Astrocyte (in vitro differentiated cells and primary cell): Measurements from ENCODE around the gene EPHA6. TPM values are rescaled to one million over a fixed set of nuclear protein-coding genes. Genes with fewer than 3 reads are reported as not detected.

Experiments used
- DNase-seq: peaks from one replicate; pipeline ENCODE4 v3.0.0-alpha.2; 2010; ENCODE audit warnings: low read depth
- FAIRE-seq: peaks from 2 replicates; lab custom pipeline; 2011; peaks lifted over from hg19 to GRCh38; lab: Jason Lieb, UNC
- H2AFZ ChIP-seq: 2 replicates; pipeline ENCODE4 v1.6.0; 2012; ENCODE audit warnings: low read depth, low read length, inconsistent platforms
- H3K27ac ChIP-seq: 2 replicates; pipeline ENCODE4 v1.5.1; 2011; ENCODE audit warnings: low read depth, low read length, inconsistent platforms
- H3K27me3 ChIP-seq: 2 replicates; pipeline ENCODE4 v1.6.0; 2011; ENCODE audit warnings: low read length, inconsistent platforms; ENCODE audit not compliant: insufficient read depth
- H3K36me3 ChIP-seq: 2 replicates; pipeline ENCODE4 v1.5.1; 2011; ENCODE audit warnings: low read length, inconsistent platforms; ENCODE audit not compliant: insufficient read depth
- H3K4me1 ChIP-seq: 2 replicates; pipeline ENCODE4 v1.5.1; 2011; ENCODE audit warnings: low read length, inconsistent platforms; ENCODE audit not compliant: insufficient read depth
- H3K4me2 ChIP-seq: 2 replicates; pipeline ENCODE4 v1.6.0; 2012; ENCODE audit warnings: low read length, inconsistent platforms
- H3K4me3 ChIP-seq: 2 replicates; pipeline ENCODE4 v1.5.1; 2011; ENCODE audit warnings: low read depth, mild to moderate bottlenecking, low read length, inconsistent platforms; ENCODE audit not compliant: insufficient read depth
- H3K79me2 ChIP-seq: 2 replicates; pipeline ENCODE4 v1.6.0; 2012; ENCODE audit warnings: mild to moderate bottlenecking, low read length, inconsistent platforms; ENCODE audit not compliant: insufficient read depth
- H3K9ac ChIP-seq: 2 replicates; pipeline ENCODE4 v1.6.0; 2012; ENCODE audit warnings: mild to moderate bottlenecking, low read length, inconsistent platforms
- H3K9me3 ChIP-seq: 2 replicates; pipeline ENCODE4 v1.5.1; 2012; ENCODE audit warnings: low read depth, mild to moderate bottlenecking, low read length, inconsistent platforms; ENCODE audit not compliant: insufficient read depth
- H4K20me1 ChIP-seq: 2 replicates; pipeline ENCODE4 v1.6.0; 2012; ENCODE audit warnings: low read length, inconsistent platforms; ENCODE audit not compliant: insufficient read depth
- H3K27ac Mint-ChIP-seq: one replicate; pipeline ENCODE4 v1.8.0; 2021; ENCODE audit warnings: mild to moderate bottlenecking, mixed read lengths; ENCODE audit not compliant: unreplicated experiment
- H3K27me3 Mint-ChIP-seq: one replicate; pipeline ENCODE4 v1.8.0; 2021; ENCODE audit warnings: low read depth, mixed read lengths; ENCODE audit not compliant: unreplicated experiment
- H3K36me3 Mint-ChIP-seq: one replicate; pipeline ENCODE4 v1.8.0; 2021; ENCODE audit warnings: low read depth, mixed read lengths; ENCODE audit not compliant: unreplicated experiment
- H3K4me1 Mint-ChIP-seq: one replicate; pipeline ENCODE4 v1.8.0; 2021; ENCODE audit warnings: low read depth, mixed read lengths; ENCODE audit not compliant: unreplicated experiment
- H3K4me3 Mint-ChIP-seq: one replicate; pipeline ENCODE4 v1.8.0; 2021; ENCODE audit warnings: mild to moderate bottlenecking, moderate library complexity, mixed read lengths; ENCODE audit not compliant: unreplicated experiment
- H3K9me3 Mint-ChIP-seq: one replicate; pipeline ENCODE4 v1.8.0; 2021; ENCODE audit warnings: mild to moderate bottlenecking, mixed read lengths; ENCODE audit not compliant: unreplicated experiment
- EZH2 ChIP-seq: IDR thresholded peaks from 2 replicates; pipeline ENCODE4 v1.6.1; 2012; ENCODE audit warnings: mild to moderate bottlenecking, low read length, inconsistent platforms; ENCODE audit not compliant: insufficient read depth
- total RNA-seq: library from RNA; stranded (reverse); gene quantifications from 2 replicates; pipeline ENCODE4 v1.2.1, GENCODE V29; 2021
- TF ChIP-seq, protein P1 (sequence below): IDR thresholded peaks from 2 replicates; pipeline ENCODE4 v1.5.1; 2011; ENCODE audit warnings: low read depth, mild to moderate bottlenecking, inconsistent platforms, low read length, moderate library complexity; ENCODE audit not compliant: insufficient read depth

Gene EPHA6
- total RNA-seq, 1 donor from 2014 or later, result 1.7 TPM

DNA sequence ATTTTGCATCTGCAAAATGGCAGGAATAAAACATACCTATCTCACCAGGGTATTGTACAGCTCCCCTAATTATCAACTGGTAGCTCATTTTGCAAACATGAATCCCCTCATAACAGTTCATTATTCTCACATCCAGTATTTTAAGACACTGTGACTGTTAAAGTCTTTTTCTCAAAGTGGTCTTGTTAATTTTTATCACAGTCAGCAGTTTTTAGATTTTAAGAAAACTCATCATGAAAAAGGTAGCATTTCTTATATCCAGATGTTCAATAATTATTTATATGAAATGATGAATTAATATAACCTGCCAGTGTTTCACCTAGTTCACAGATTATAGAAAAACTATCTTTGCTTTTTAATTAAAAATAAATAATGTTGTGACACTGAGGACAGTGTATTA is 595.2 kb downstream of the EPHA6 start:
- Mint-ChIP-seq H3K36me3 (no peaks in the 10 kb centered on the region), H3K27ac (no peak overlapping the region), H3K9me3 (no peaks in the 10 kb centered on the region), H3K4me3 (no peak overlapping the region), H3K4me1 (no peaks in the 10 kb centered on the region), H3K27me3 (no peaks in the 10 kb centered on the region)
- no peak overlapping the region for H3K4me3 ChIP-seq
- H3K4me2 ChIP-seq, result no peak overlapping the region
- H3K9me3 ChIP-seq, result no peaks in the 10 kb centered on the region
- DNase-seq (no peak), FAIRE-seq (no peak)
- no peaks in the 10 kb centered on the region for H3K36me3 ChIP-seq
- TF ChIP-seq EZH2, result no peak
- TF ChIP-seq, protein P1, sequence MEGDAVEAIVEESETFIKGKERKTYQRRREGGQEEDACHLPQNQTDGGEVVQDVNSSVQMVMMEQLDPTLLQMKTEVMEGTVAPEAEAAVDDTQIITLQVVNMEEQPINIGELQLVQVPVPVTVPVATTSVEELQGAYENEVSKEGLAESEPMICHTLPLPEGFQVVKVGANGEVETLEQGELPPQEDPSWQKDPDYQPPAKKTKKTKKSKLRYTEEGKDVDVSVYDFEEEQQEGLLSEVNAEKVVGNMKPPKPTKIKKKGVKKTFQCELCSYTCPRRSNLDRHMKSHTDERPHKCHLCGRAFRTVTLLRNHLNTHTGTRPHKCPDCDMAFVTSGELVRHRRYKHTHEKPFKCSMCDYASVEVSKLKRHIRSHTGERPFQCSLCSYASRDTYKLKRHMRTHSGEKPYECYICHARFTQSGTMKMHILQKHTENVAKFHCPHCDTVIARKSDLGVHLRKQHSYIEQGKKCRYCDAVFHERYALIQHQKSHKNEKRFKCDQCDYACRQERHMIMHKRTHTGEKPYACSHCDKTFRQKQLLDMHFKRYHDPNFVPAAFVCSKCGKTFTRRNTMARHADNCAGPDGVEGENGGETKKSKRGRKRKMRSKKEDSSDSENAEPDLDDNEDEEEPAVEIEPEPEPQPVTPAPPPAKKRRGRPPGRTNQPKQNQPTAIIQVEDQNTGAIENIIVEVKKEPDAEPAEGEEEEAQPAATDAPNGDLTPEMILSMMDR, result no peak
- H3K27me3 ChIP-seq, result no peaks in the 10 kb centered on the region
- H3K79me2 ChIP-seq, result no peaks in the 10 kb centered on the region
- H3K4me1 ChIP-seq, result no peaks in the 10 kb centered on the region
- no peak overlapping the region for H3K27ac ChIP-seq
- H2AFZ ChIP-seq, result no peak overlapping the region
- no peak overlapping the region for H3K9ac ChIP-seq
- H4K20me1 ChIP-seq, result no peaks in the 10 kb centered on the region

DNA sequence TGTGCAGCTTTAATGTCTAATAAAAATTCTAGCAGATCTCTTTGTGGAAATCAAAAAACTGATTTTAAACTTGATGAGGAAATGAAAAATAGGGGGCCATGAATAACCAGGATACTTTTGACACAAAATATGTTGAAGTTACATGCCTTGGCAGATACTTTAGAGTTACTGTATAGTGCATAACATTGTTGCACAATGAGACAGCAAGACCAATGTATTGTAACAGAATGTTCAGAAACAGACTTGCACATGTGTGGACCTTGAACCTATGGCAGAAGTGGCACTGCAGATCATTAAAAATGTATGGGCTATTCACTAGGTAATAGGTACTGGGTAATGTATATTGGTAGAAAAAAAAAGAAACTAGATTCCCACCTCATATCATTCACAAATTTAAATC is 607.2 kb downstream of the EPHA6 start:
- H3K27ac Mint-ChIP-seq, result no peak overlapping the region
- no peak overlapping the region for H3K27ac ChIP-seq
- H3K9me3 ChIP-seq, result peaks cover 3% of the 10 kb centered on the region
- H3K79me2 ChIP-seq, result no peaks in the 10 kb centered on the region
- no peaks in the 10 kb centered on the region for H4K20me1 ChIP-seq
- TF ChIP-seq, protein P1, result no peak
- TF ChIP-seq EZH2, result no peak
- no peak overlapping the region for H3K4me3 ChIP-seq
- no peaks in the 10 kb centered on the region for H3K36me3 ChIP-seq
- H3K4me1 Mint-ChIP-seq, result no peaks in the 10 kb centered on the region
- DNase-seq (no peak), FAIRE-seq (no peak)
- H3K4me2 ChIP-seq, result no peak overlapping the region
- H3K27me3 Mint-ChIP-seq, result no peaks in the 10 kb centered on the region
- peaks cover 6% of the 10 kb centered on the region for H3K9me3 Mint-ChIP-seq
- no peak overlapping the region for H3K9ac ChIP-seq
- H3K36me3 Mint-ChIP-seq, result no peaks in the 10 kb centered on the region
- no peaks in the 10 kb centered on the region for H3K4me1 ChIP-seq
- no peak overlapping the region for H3K4me3 Mint-ChIP-seq
- H3K27me3 ChIP-seq, result no peaks in the 10 kb centered on the region
- H2AFZ ChIP-seq, result no peak overlapping the region

DNA sequence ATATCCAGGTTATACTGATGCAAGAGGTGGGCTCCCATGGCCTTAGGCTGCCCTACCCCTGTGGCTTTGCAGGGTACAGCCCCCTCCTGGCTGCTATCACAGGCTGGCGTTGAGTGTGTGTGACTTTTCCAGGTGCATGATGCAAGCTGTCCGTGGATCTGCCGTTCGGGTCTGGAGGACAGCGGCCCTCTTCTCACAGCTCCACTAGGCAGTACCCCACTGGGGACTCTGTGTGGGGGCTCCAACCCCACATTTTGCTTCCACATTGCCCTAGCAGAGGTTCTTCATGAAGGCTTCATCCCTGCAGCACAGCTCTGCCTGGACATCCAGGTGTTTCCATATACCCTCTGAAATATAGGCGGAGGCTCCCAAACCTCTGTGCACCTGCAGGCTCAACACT is 610.6 kb downstream of the EPHA6 start:
- H2AFZ ChIP-seq, result no peak overlapping the region
- Mint-ChIP-seq H3K9me3 (peaks cover 6% of the 10 kb centered on the region), H3K36me3 (no peaks in the 10 kb centered on the region), H3K27me3 (no peaks in the 10 kb centered on the region), H3K4me3 (no peak overlapping the region), H3K4me1 (no peaks in the 10 kb centered on the region), H3K27ac (no peak overlapping the region)
- no peak overlapping the region for H3K4me2 ChIP-seq
- no peaks in the 10 kb centered on the region for H3K4me1 ChIP-seq
- no peaks in the 10 kb centered on the region for H3K27me3 ChIP-seq
- no peaks in the 10 kb centered on the region for H3K36me3 ChIP-seq
- H3K4me3 ChIP-seq, result no peak overlapping the region
- H3K79me2 ChIP-seq, result no peaks in the 10 kb centered on the region
- DNase-seq (no peak), FAIRE-seq (no peak)
- no peak overlapping the region for H3K27ac ChIP-seq
- no peak overlapping the region for H3K9ac ChIP-seq
- peaks cover 3% of the 10 kb centered on the region for H3K9me3 ChIP-seq
- no peaks in the 10 kb centered on the region for H4K20me1 ChIP-seq
- TF ChIP-seq, protein P1, result no peak
- TF ChIP-seq EZH2, result no peak
